ENCODE data around the gene CIAO1. TPM values are rescaled to one million over a fixed set of nuclear protein-coding genes. Genes with fewer than 3 reads are reported as not detected.

Gene CIAO1
- total and polyA plus RNA-seq, 2 donors (not counting 1 experiment from before 2014, with no cell fraction given): 74.8 to 85.4 TPM

DNA sequence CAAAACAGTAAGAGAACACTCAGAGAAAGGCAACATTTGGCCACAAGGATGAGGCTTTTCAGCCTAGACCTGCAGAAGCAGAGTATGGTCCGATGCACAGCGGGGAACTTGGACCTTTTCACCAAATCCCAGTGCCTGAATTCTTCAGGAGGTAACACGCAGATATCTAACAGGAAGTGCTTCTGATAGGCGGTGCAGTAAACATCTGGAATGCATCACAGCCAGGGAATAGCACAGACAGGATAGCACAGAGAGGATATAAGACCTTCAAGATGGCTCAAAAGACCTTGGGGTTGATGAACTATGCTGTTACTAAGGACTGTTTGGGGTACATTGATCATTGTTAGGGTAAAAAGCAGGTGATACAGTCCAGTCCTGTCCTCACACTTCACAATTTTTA, 1.9 kb upstream of the CIAO1 start:
- H3K4me3 ChIP-seq (ENCODE audit: control extremely low read depth in 1 of 5, extremely low read depth in 1 of 5, insufficient read depth in 1 of 5, low read depth in 2 of 5, low read length in 4 of 5): peak overlapping the region in 3 of 5 experiments; percentile 76 to 94 (median 93)
- H3K36me3 ChIP-seq (replicated peaks in 1 of 2; ENCODE audit: control extremely low read depth in 1 of 2, control insufficient read depth in 1 of 2, extremely low read depth in 1 of 2, insufficient read depth in 2 of 2, low read length in 1 of 2): peaks cover 9 to 35% of the 10 kb centered on the region in 2 experiments
- peak overlapping the region; percentile 94 for H3K4me3 Mint-ChIP-seq
- TF ChIP-seq, protein P1, sequence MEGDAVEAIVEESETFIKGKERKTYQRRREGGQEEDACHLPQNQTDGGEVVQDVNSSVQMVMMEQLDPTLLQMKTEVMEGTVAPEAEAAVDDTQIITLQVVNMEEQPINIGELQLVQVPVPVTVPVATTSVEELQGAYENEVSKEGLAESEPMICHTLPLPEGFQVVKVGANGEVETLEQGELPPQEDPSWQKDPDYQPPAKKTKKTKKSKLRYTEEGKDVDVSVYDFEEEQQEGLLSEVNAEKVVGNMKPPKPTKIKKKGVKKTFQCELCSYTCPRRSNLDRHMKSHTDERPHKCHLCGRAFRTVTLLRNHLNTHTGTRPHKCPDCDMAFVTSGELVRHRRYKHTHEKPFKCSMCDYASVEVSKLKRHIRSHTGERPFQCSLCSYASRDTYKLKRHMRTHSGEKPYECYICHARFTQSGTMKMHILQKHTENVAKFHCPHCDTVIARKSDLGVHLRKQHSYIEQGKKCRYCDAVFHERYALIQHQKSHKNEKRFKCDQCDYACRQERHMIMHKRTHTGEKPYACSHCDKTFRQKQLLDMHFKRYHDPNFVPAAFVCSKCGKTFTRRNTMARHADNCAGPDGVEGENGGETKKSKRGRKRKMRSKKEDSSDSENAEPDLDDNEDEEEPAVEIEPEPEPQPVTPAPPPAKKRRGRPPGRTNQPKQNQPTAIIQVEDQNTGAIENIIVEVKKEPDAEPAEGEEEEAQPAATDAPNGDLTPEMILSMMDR (IDR thresholded peaks at IDR 0.05): no peak
- ATAC-seq (ENCODE audit: low read depth) (no peak), DNase-seq (no peak)
- peaks cover 43 to 53% of the 10 kb centered on the region in 2 donors for H3K4me1 ChIP-seq (ENCODE audit: control insufficient read depth in 2 of 2, insufficient read depth in 2 of 2, low read length in 2 of 2)
- H3K4me1 Mint-ChIP-seq: peaks cover 64% of the 10 kb centered on the region
- WGBS (ENCODE audit: insufficient coverage): 92% methylated on average over 4 of the region's 4 CpGs
- H3K79me2 ChIP-seq (ENCODE audit: control insufficient read depth, insufficient read depth, low read length): peaks cover 86% of the 10 kb centered on the region
- no peaks in the 10 kb centered on the region for H3K9me3 ChIP-seq (ENCODE audit: control extremely low read depth in 1 of 3, control insufficient read depth in 2 of 3, insufficient read depth in 1 of 3, low read length in 2 of 3)
- no peak overlapping the region for H3K27ac ChIP-seq (ENCODE audit: low read length in 2 of 2)
- peaks cover 48% of the 10 kb centered on the region for H4K20me1 ChIP-seq (ENCODE audit: control insufficient read depth, insufficient read depth, low read length, poor library complexity, severe bottlenecking)
- H3K4me2 ChIP-seq (replicated peaks; ENCODE audit: low read depth, low read length, poor library complexity, severe bottlenecking): peak overlapping the region; percentile 92
- ChIA-PET CTCF (interaction anchor here (0.7 to 3.1 kb wide), 22 partner anchors 10 to 272 kb away, joined by 3 to 30 read pairs (median 3); partner anchors contain the start of genes ASTL and STARD7), POLR2A (interaction anchor here (0.8 to 1.8 kb wide), 2 partner anchors 22 to 56 kb away, joined by 4 to 10 read pairs; partner anchors contain the start of gene STARD7)
- no peak overlapping the region for H2AFZ ChIP-seq (ENCODE audit: insufficient read depth, low read depth, low read length, poor library complexity, severe bottlenecking)
- H3K27me3 Mint-ChIP-seq: no peaks in the 10 kb centered on the region
- peak overlapping the region; percentile 91 for H3K27ac Mint-ChIP-seq
- H3K27me3 ChIP-seq (replicated peaks in 1 of 4; ENCODE audit: control extremely low read depth in 1 of 4, control insufficient read depth in 3 of 4, insufficient read depth in 4 of 4, low read length in 3 of 4): no peaks in the 10 kb centered on the region
- intact Hi-C loops (cut with micrococcal nuclease): loop anchor here (2.0 kb wide), 1 partner anchor 21 kb away; no protein-coding TSS in a partner anchor
- H3K9ac ChIP-seq (ENCODE audit: low read length): peak overlapping the region; percentile 74
- H3K9me3 Mint-ChIP-seq (ENCODE audit: insufficient read depth): no peaks in the 10 kb centered on the region

- peak overlapping the region; percentile 94 for H3K4me3 Mint-ChIP-seq
- no peaks in the 10 kb centered on the region for H3K27me3 ChIP-seq (replicated peaks in 1 of 4; ENCODE audit: control extremely low read depth in 1 of 4, control insufficient read depth in 3 of 4, insufficient read depth in 4 of 4, low read length in 3 of 4)
- H3K27ac ChIP-seq (ENCODE audit: low read length in 2 of 2): peak overlapping the region in 1 of 2 donors; percentile 85
- H3K4me2 ChIP-seq (replicated peaks; ENCODE audit: low read depth, low read length, poor library complexity, severe bottlenecking): peak overlapping the region; percentile 92
- ChIA-PET CTCF (interaction anchor here (0.7 to 3.1 kb wide), 19 partner anchors 11 to 272 kb away, joined by 3 to 30 read pairs (median 3); partner anchors contain the start of genes ASTL and STARD7), POLR2A (interaction anchor here (0.8 to 1.8 kb wide), 3 partner anchors 23 to 56 kb away, joined by 3 to 10 read pairs (median 4); partner anchors contain the start of gene STARD7)
- H3K4me1 ChIP-seq (ENCODE audit: control insufficient read depth in 2 of 2, insufficient read depth in 2 of 2, low read length in 2 of 2): peaks cover 36 to 46% of the 10 kb centered on the region in 2 donors
- H2AFZ ChIP-seq (ENCODE audit: insufficient read depth, low read depth, low read length, poor library complexity, severe bottlenecking): peak overlapping the region; percentile 88
- H3K27ac Mint-ChIP-seq: peak overlapping the region; percentile 91
- peaks cover 48% of the 10 kb centered on the region for H4K20me1 ChIP-seq (ENCODE audit: control insufficient read depth, insufficient read depth, low read length, poor library complexity, severe bottlenecking)
- H3K9ac ChIP-seq (ENCODE audit: low read length): peak overlapping the region; percentile 74
- H3K4me3 ChIP-seq (ENCODE audit: control extremely low read depth in 1 of 5, extremely low read depth in 1 of 5, insufficient read depth in 1 of 5, low read depth in 2 of 5, low read length in 4 of 5): peak overlapping the region; percentile 76 to 97 (median 94)
- 15% methylated on average over 30 of the region's 33 CpGs for WGBS (ENCODE audit: insufficient coverage)
- no peaks in the 10 kb centered on the region for H3K9me3 ChIP-seq (ENCODE audit: control extremely low read depth in 1 of 3, control insufficient read depth in 2 of 3, insufficient read depth in 1 of 3, low read length in 2 of 3)
- peak; percentile 0 for ATAC-seq (ENCODE audit: low read depth)
- H3K4me1 Mint-ChIP-seq: peaks cover 57% of the 10 kb centered on the region
- intact Hi-C loops (cut with micrococcal nuclease): loop anchor here (2.0 to 5.0 kb wide), 2 partner anchors 22 to 273 kb away; partner anchors contain the start of gene ANKRD36C
- peaks cover 80% of the 10 kb centered on the region for H3K79me2 ChIP-seq (ENCODE audit: control insufficient read depth, insufficient read depth, low read length)
- H3K27me3 Mint-ChIP-seq: no peaks in the 10 kb centered on the region
- H3K36me3 ChIP-seq (replicated peaks in 1 of 2; ENCODE audit: control extremely low read depth in 1 of 2, control insufficient read depth in 1 of 2, extremely low read depth in 1 of 2, insufficient read depth in 2 of 2, low read length in 1 of 2): peaks cover 9 to 31% of the 10 kb centered on the region in 2 experiments
- peak; percentile 72 for DNase-seq
- no peak for TF ChIP-seq EZH2 (IDR thresholded peaks at IDR 0.05; ENCODE audit: borderline replicate concordance, insufficient read depth, low read depth, low read length, poor library complexity, severe bottlenecking)
- TF ChIP-seq, protein P1 (IDR thresholded peaks at IDR 0.05): peak; percentile 63
- no peaks in the 10 kb centered on the region for H3K9me3 Mint-ChIP-seq (ENCODE audit: insufficient read depth)
Measured at GRCh38 chr2:96264656-96265348, 1.2 kb upstream of the CIAO1 start.
